ES-I3 (cell line): Measurements from ENCODE around the gene PDILT.
"Not testable (repeated sequence)": the region's sequence is repeated elsewhere in the genome, so short reads cannot be mapped to it uniquely, and the experiment has no call there.

Experiments used
- H3K36me3 ChIP-seq: 2 replicates; pipeline ENCODE4 v1.6.1; 2013; ENCODE audit warnings: mild to moderate bottlenecking, low read length, control low read depth, moderate library complexity; ENCODE audit not compliant: insufficient read depth
- H3K4me1 ChIP-seq: 2 replicates; pipeline ENCODE4 v1.6.1; 2013; ENCODE audit warnings: mild to moderate bottlenecking, control low read depth, low read length; ENCODE audit not compliant: insufficient read depth
- H3K9ac ChIP-seq: 2 replicates; pipeline ENCODE4 v1.6.1; 2013; ENCODE audit warnings: low read depth, mild to moderate bottlenecking, low read length, moderate library complexity
- H3K9me3 ChIP-seq: 2 replicates; pipeline ENCODE4 v1.6.1; 2013; ENCODE audit warnings: mild to moderate bottlenecking, low read length, moderate library complexity; ENCODE audit not compliant: control insufficient read depth, insufficient read depth

Gene PDILT

GRCh38 chr16:20316715-20317114 lies 87.8 kb downstream of the PDILT start:
- no peaks in the 10 kb centered on the region for H3K4me1 ChIP-seq
- H3K36me3 ChIP-seq = no peaks in the 10 kb centered on the region
- H3K9me3 ChIP-seq = no peaks in the 10 kb centered on the region
- no peak overlapping the region for H3K9ac ChIP-seq

GRCh38 chr16:20315764-20316163 lies 88.8 kb downstream of the PDILT start:
- Histone ChIP-seq H3K4me1 (no peaks in the 10 kb centered on the region), H3K36me3 (no peaks in the 10 kb centered on the region), H3K9me3 (no peaks in the 10 kb centered on the region), H3K9ac (no peak overlapping the region)

- Histone ChIP-seq H3K36me3 (no peaks in the 10 kb centered on the region), H3K9me3 (no peaks in the 10 kb centered on the region), H3K9ac (no peak overlapping the region), H3K4me1 (no peaks in the 10 kb centered on the region)
Observed at GRCh38 chr16:20314575-20314974, 90.0 kb downstream of the PDILT start.

GRCh38 chr16:20313741-20314140 lies 90.8 kb downstream of the PDILT start:
- Histone ChIP-seq H3K9me3 (no peaks in the 10 kb centered on the region), H3K36me3 (no peaks in the 10 kb centered on the region), H3K9ac (no peak overlapping the region), H3K4me1 (no peaks in the 10 kb centered on the region)

- not testable (repeated sequence) for H3K9me3 ChIP-seq, H3K4me1 ChIP-seq, H3K36me3 ChIP-seq, H3K9ac ChIP-seq
Observed at GRCh38 chr16:20312536-20313095, 91.9 kb downstream of the PDILT start.

GRCh38 chr16:20311548-20311947 lies 93.0 kb downstream of the PDILT start:
- H3K9ac ChIP-seq = no peak overlapping the region

GRCh38 chr16:20310421-20311395 lies 93.8 kb downstream of the PDILT start:
- no peaks in the 10 kb centered on the region for H3K9me3 ChIP-seq
- H3K9ac ChIP-seq = no peak overlapping the region
- H3K36me3 ChIP-seq = no peaks in the 10 kb centered on the region
- H3K4me1 ChIP-seq = no peaks in the 10 kb centered on the region

More at GRCh38 chr16:20311548-20311947, 93.0 kb downstream of the PDILT start:
- Histone ChIP-seq H3K9me3 (no peaks in the 10 kb centered on the region), H3K36me3 (no peaks in the 10 kb centered on the region), H3K4me1 (no peaks in the 10 kb centered on the region)

GRCh38 chr16:20309786-20310185 lies 94.8 kb downstream of the PDILT start:
- H3K4me1 ChIP-seq = no peaks in the 10 kb centered on the region
- no peak overlapping the region for H3K9ac ChIP-seq
- no peaks in the 10 kb centered on the region for H3K36me3 ChIP-seq
- H3K9me3 ChIP-seq = no peaks in the 10 kb centered on the region
